ENCODE data around the gene SRRM3. TPM values are rescaled to one million over a fixed set of nuclear protein-coding genes. Genes with fewer than 3 reads are reported as not detected.
"Not testable (repeated sequence)": the region's sequence is repeated elsewhere in the genome, so short reads cannot be mapped to it uniquely, and the experiment has no call there.

Gene SRRM3
- total RNA-seq, 1 experiment from 2014 or later: 3.8 TPM

DNA sequence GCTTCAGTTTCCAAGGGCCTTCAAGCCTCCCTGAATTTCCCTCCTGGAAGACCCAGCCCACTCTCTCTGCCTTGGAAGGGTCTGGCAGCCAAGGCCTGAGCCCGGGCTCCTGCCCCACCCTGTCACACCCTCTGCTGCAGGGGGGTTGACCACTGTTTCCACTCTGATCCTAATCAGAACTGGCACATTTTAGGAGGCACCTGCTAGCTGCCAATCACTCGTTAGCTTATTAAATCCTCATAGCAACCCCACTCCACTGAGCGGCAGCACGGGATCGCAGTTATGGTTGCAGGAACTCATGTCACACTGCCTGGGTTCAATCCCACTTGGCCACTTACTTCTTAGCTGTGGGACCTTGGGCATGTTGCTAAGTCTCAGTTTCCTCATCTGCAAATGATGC lies 113.7 kb downstream of the SRRM3 start:
- DNase-seq (ENCODE audit: low spot score): no peak

DNA sequence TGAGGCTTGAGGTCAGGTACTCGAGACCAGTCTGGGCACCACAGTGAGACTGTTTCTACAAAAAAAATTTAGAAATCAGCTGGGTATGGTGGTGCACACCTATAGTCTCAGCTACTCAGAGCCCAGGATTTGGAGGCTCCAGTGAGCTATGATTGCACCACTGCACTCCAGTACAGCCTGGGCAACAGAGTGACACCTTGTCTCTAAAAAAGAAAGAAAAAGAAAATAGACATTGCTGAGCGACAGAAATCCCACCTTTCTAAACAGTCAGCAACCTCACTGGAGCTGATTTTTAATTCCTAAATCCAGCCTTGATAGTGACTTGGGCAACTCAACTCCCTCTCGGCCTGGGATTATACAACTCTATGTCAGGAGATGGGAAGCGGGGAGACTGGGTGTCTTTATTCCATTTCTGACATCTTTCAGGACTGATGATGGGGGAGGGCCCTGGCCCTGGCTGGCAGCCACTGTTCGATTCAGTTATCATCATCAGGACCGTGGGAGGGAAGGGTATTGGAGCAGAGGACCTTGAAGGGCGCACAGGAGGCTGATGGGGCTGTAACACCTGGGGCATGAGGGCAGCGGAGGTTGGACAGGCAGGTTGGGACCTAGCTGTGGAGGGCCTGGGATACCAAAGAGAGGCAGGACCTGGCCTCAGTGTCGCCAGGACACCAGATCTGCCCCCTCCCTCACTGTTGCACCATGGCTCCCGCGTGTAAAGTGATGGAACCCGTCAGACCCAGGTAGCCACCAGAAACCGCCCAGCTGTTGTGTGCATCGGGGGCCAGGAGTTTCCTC lies 115.5 kb downstream of the SRRM3 start:
- no peak for DNase-seq (ENCODE audit: low spot score)

- peak; percentile 96 for DNase-seq (ENCODE audit: low spot score)
Observed at GRCh38 chr7:76317782-76318487, 116.2 kb downstream of the SRRM3 start.

GRCh38 chr7:76318488-76319353 lies 117.0 kb downstream of the SRRM3 start:
- peak; percentile 88 for DNase-seq (ENCODE audit: low spot score)

GRCh38 chr7:76325092-76325491 lies 123.4 kb downstream of the SRRM3 start:
- no peak for DNase-seq (ENCODE audit: low spot score)

DNA sequence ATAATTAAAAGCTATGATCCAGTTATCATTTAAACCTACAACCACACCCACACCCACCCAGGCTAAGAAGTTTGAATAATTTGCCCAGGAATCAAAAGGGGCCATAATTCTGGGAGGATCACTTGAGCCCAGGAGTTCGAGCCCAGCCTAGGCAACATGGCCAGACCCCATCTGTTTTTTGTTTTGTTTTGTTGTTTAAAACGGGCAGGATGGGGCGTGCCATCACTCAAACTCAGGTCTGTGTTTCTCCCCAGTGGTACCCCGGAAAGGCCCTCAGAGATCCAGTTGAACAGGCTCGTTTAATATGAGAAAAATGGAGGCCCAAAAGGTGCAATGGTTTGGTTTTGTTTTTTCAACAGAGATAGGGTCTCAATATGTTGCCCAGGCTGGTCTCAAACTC lies 124.1 kb downstream of the SRRM3 start:
- DNase-seq (ENCODE audit: low spot score): no peak

DNA sequence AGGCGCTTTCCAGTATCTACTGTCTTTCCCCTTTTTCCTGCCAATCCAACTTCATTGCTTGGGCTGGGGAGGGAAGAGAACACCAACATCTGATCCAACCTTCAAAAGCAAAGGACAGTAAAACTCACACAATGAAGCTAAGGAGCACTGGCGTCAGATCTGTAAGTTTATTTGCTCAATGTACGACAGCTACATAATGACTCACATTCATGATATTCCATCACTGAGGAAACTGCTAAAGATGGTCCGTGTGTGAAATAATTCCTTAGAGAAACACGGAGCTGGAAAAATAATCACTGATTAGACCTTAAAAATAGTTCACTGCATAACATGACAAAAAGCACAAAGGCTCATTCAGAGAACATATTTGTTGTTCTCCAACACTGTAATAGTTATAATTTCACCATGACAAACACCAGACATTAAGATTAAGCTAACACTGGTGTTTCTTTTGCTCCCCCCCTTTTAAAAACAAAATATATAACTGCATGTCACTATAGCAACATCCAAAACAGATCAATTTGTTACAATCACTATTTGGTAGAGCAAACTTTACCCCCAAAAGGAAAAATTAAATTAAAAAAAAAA lies 125.0 kb downstream of the SRRM3 start:
- DNase-seq (ENCODE audit: low spot score): no peak

DNA sequence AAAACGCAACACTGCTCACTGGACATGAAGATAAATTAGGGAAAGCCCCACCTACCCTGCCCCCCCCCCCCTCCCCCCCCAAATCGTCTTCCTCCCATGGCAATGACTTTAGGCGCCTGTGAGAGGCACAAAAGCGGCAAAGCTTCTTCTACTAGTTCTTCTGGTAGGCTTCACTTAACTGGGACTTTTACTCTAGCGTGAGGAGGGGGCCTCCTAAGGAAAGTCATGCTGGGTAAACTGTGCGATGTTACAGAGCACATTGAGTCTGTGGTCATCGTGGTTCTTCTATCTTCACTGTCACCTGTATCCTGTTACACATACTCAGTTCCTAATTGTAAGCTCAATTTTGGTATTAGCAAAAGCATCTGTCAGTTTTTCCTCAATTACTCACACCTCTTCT lies 125.9 kb downstream of the SRRM3 start:
- DNase-seq (ENCODE audit: low spot score): no peak

DNA sequence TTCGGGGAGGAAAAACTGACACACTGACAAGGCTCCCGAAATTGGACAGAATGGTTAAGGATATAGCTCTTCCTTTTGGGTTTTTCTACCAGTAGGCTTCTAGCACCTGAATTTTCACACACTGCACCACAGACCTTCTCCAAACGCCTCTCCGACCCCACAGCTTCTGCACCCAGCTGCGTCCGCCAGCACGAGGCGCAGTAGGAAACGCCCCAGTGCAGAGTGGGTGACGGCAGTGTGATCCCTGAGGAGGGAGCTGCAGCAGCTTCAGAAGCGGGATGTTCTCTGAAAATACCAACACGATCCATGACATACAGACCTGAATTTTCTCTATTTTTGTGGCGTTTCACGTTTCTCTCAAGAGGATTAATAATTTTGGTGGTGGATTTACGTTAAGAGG lies 126.7 kb downstream of the SRRM3 start:
- DNase-seq (ENCODE audit: low spot score): no peak

- no peak for DNase-seq (ENCODE audit: low spot score)
Observed at GRCh38 chr7:76329479-76329878, 127.8 kb downstream of the SRRM3 start.

GRCh38 chr7:76330261-76330660 lies 128.6 kb downstream of the SRRM3 start:
- DNase-seq (ENCODE audit: low spot score): no peak

DNA sequence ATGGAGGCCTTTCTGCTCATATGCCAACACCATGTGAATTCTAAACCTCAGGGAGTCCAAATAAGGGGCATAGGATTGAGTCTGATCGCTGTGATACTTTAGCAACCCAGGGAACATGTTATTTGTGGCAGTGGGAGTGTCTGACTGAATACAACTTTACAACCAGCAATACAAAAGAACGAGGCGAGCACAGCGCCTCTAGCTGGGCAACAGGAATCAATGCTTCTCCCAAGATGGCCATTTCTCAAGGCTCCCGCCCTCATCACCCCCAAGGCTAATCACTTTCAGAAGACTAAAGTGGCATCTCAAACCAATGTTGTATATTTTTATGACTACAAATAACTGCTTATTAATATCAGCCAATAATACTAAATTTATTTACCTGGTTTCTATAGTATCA lies 129.0 kb downstream of the SRRM3 start:
- DNase-seq (ENCODE audit: low spot score): no peak

DNA sequence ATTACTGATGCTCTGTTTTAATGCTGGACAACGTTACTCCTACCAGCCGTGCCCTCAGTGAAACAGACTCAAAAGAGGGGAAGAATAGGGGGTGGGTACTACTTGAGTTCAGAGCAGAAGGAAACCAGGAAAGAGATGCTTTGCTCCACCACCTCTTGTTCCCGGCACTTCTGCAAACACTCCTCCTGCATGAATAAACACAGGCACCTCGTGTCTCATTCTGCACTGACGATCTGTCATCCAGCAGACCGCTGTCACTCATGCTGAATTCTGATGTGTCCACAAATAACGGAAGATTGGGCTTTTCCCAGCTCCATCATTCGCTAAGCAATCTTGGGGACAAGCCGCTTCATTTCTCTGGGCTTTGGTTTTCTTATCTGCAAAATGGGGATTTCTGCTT lies 130.4 kb downstream of the SRRM3 start:
- no peak for DNase-seq (ENCODE audit: low spot score)

- peak; percentile 56 for DNase-seq (ENCODE audit: low spot score)
Observed at GRCh38 chr7:76333511-76334101, 131.9 kb downstream of the SRRM3 start.

GRCh38 chr7:76334320-76334967 lies 132.7 kb downstream of the SRRM3 start:
- no peak for DNase-seq (ENCODE audit: low spot score)

DNA sequence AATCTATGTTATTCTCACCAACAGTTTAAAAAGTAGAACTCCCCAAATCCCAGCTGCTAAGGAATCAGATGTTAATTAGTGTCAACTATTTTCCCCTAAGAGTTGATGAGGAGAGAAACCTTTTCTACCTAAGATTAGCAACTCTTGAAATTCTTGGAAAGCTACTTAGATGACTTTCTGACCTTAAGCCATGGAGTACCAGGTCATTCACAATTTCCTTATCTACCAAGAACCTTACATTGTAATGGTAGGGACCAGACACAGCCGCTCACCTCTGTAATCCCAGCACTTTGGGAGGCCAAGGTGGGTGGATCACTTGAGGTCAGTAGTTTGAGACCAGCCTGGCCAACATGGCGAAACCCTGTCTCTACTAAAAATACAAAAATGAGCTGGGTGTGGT lies 133.7 kb downstream of the SRRM3 start:
- DNase-seq (ENCODE audit: low spot score): not testable (repeated sequence)

DNA sequence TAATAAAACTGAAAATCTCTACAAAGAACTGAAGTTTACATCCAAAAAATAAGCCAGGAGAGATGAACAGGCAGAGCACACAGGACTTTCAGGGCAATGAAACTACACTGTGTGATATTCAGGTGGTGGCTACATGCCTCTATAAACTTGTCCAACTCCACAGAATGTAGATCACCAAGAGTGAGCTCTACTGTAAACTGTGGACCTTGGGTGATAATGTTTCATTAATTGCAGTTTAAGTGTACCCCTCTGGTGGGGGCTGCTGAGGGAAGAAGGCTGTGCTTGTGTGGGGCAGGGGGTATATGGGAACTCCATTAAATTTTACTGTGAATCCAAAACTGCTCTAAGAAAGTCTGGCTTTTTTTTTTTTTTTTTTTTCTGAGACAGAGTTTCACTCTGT lies 134.4 kb downstream of the SRRM3 start:
- no peak for DNase-seq (ENCODE audit: low spot score)
